Measurements from ENCODE around the gene FBXO31.

DNA sequence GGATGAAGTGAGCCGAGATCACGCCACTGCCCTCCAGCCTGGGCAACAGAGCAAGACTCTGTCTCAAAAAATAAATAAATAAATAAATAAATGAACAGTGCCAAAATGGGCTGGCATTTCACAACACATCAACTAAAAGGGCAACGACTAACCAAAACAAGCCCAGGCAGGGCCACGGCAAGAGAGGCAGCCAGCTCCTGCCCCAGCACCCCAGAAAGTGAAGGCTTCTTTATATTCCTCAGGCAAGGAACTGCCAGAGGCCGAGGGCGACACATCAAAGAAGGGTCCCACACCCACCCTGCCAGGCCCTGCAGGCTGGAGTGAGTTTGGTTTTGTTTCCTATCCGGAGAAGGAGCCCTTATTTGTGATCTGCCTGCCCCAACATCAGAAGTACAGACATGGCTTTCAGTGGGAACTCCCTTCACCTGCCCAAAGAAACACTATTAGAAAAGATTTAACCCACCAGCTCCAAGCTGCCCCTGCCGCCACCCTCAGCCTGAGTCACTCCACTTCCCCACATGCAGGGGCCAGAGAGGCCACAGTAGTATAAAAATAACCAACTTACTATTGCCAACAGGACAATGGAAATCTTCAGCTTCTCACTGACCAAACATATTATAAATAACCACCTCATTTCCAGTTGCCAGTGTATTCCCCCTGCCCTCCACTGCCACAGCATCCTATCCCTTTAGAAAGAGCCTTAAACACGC is 8.0 kb downstream of the FBXO31 start:
- TF ChIP-seq POLR2A (IDR thresholded peaks at IDR 0.05; ENCODE audit: low read depth, low read length) (no peak), POLR2AphosphoS5 (IDR thresholded peaks at IDR 0.05; ENCODE audit: low read depth, low read length) (no peak)

All from GM12892 (cell line).